Naive thymus-derived CD8-positive, alpha-beta T cell (primary cell): ENCODE data around the gene EIF4B. TPM values are rescaled to one million over a fixed set of nuclear protein-coding genes. Genes with fewer than 3 reads are reported as not detected.

Experiments
- ATAC-seq, 2 donors: fragments of 150-1000 bp; cut with Tn5 transposase in 1 of 2; sonication (Bioruptor Pico), chemical (Tn5 transposase) in 1 of 2; 1 replicate in 1 of 2; 2 replicates in 1 of 2; pipeline ENCODE4 v1.10.0; 2021; ENCODE audit warnings: mild to moderate bottlenecking in 2 of 2, moderate library complexity in 2 of 2
- POLR2A ChIA-PET: fragments of 350-600 bp; sonication (Branson Sonifier 250); formaldehyde crosslinking; loops from one replicate; lab custom pipeline; 2021; ENCODE audit warnings: antibody characterized with exemption; lab: Charles Lee
- DNase-seq, 10 donors: peaks; one replicate each; pipeline versions ENCODE4 v3.0.0 to v3.0.0-alpha.2; 2020 to 2022
- H3K27ac Mint-ChIP-seq, 10 donors: one replicate each; pipeline ENCODE4 v1.8.0; 2020 to 2022; ENCODE audit warnings: mild to moderate bottlenecking in 10 of 10, mixed read lengths in 10 of 10, moderate library complexity in 4 of 10, inconsistent platforms in 1 of 10
- H3K27me3 Mint-ChIP-seq, 5 donors: one replicate each; pipeline ENCODE4 v1.8.0; 2021 to 2022; ENCODE audit warnings: mixed read lengths in 5 of 5
- H3K36me3 Mint-ChIP-seq, 3 donors: one replicate each; pipeline ENCODE4 v1.8.0; 2020 to 2022; ENCODE audit warnings: mixed read lengths in 3 of 3, mild to moderate bottlenecking in 2 of 3, inconsistent platforms in 1 of 3
- H3K4me1 Mint-ChIP-seq, 4 donors: one replicate each; pipeline ENCODE4 v1.8.0; 2021 to 2022; ENCODE audit warnings: mixed read lengths in 4 of 4
- H3K4me3 Mint-ChIP-seq, 10 donors: one replicate each; pipeline ENCODE4 v1.8.0; 2020 to 2022; ENCODE audit warnings: mild to moderate bottlenecking in 10 of 10, mixed read lengths in 10 of 10, moderate library complexity in 6 of 10, inconsistent platforms in 1 of 10
- H3K9me3 Mint-ChIP-seq, 9 donors: one replicate each; pipeline ENCODE4 v1.8.0; 2020 to 2022; ENCODE audit warnings: mixed read lengths in 9 of 9, mild to moderate bottlenecking in 3 of 9, inconsistent platforms in 1 of 9, moderate library complexity in 1 of 9
- polyA plus RNA-seq, 3 donors: library from polyadenylated mRNA; unstranded; fragments of 300-500 nt; fragmentation: Illumina TruSeq; gene quantifications; one replicate each; pipeline ENCODE4 v1.2.3, GENCODE V29; 2021
- total RNA-seq, 8 experiments: library from RNA in 2 of 8; stranded (reverse) in 2 of 8; gene quantifications; one replicate each; pipeline ENCODE4 v1.2.3 and lab custom pipeline; 2021 to 2026

EIF4B gene
- total RNA-seq (100 to 1,000 TPM; 752 to 804 TPM), polyA plus RNA-seq (100 to 1,000 TPM; 116 to 146 (median 124) TPM), total RNA-seq (lab: John Stamatoyannopoulos, UW) (1,495 to 1,844 (median 1,602) reads per million in 6 experiments)

- peaks cover 0 to 2% (median 0%) of the 10 kb centered on the region in 9 donors for H3K9me3 Mint-ChIP-seq
- DNase-seq (peak; percentile 95 to 100 (median 99)), ATAC-seq (peak; percentile 91 to 93)
- peaks cover 0 to 17% (median 4%) of the 10 kb centered on the region in 3 donors for H3K36me3 Mint-ChIP-seq
- peaks cover 20 to 56% (median 51%) of the 10 kb centered on the region in 4 donors for H3K4me1 Mint-ChIP-seq
- POLR2A ChIA-PET, result interaction anchor here (0.6 to 2.0 kb wide), 16 partner anchors 21 to 1274 kb away, joined by 3 to 20 read pairs (median 4); partner anchors contain the start of genes AAAS, CSAD, HNRNPA1 and PRR13
- H3K4me3 Mint-ChIP-seq, result peak within 1 kb of the TSS; percentile 96 to 100 (median 98)
- H3K27ac Mint-ChIP-seq, result peak within 1 kb of the TSS; percentile 96 to 99 (median 99)
- H3K27me3 Mint-ChIP-seq, result peaks cover 0 to 3% (median 0%) of the 10 kb centered on the region in 5 donors
Measured at GRCh38 chr12:53005986-53006809, at the start of gene EIF4B. Gene EIF4B, plus strand, starts transcription at chr12:53006456. Its CDS starts 28 bp downstream, at chr12:53006484.

- H3K27ac Mint-ChIP-seq, result peak overlapping the region in 3 of 10 donors; percentile 21 to 77 (median 56)
- peaks cover 0 to 8% (median 1%) of the 10 kb centered on the region in 4 donors for H3K4me1 Mint-ChIP-seq
- DNase-seq, result peak in 1 of 10 donors; percentile 11
- H3K4me3 Mint-ChIP-seq, result no peak overlapping the region
- POLR2A ChIA-PET, result interaction anchor here (0.6 to 1.0 kb wide), 2 partner anchors 10 to 14 kb away, joined by 3 read pairs; no protein-coding TSS in a partner anchor
- ATAC-seq, result peak; percentile 47 to 49
- no peaks in the 10 kb centered on the region for H3K36me3 Mint-ChIP-seq
- no peaks in the 10 kb centered on the region for H3K9me3 Mint-ChIP-seq
- peaks cover 0 to 10% (median 4%) of the 10 kb centered on the region in 5 donors for H3K27me3 Mint-ChIP-seq
Measured at GRCh38 chr12:52956987-52957386, 49.3 kb upstream of the EIF4B start.

- Mint-ChIP-seq H3K27me3 (peaks cover 6 to 36% (median 26%) of the 10 kb centered on the region in 5 donors), H3K27ac (peak overlapping the region in 1 of 10 donors; percentile 4), H3K9me3 (no peaks in the 10 kb centered on the region), H3K4me3 (no peak overlapping the region), H3K4me1 (no peaks in the 10 kb centered on the region), H3K36me3 (no peaks in the 10 kb centered on the region)
- DNase-seq, result no peak
- POLR2A ChIA-PET, result no interaction called here
- ATAC-seq, result no peak
Measured at GRCh38 chr12:52964556-52965336, 41.5 kb upstream of the EIF4B start.

- ATAC-seq, result no peak
- Mint-ChIP-seq H3K27me3 (peaks cover 6 to 36% (median 24%) of the 10 kb centered on the region in 5 donors), H3K36me3 (no peaks in the 10 kb centered on the region)
Measured at GRCh38 chr12:52965337-52965731, 40.9 kb upstream of the EIF4B start.

GRCh38 chr12:52969166-52969795 is 37.0 kb upstream of the EIF4B start:
- Mint-ChIP-seq H3K4me3 (no peak overlapping the region), H3K27ac (no peak overlapping the region), H3K4me1 (no peaks in the 10 kb centered on the region), H3K36me3 (no peaks in the 10 kb centered on the region), H3K9me3 (no peaks in the 10 kb centered on the region), H3K27me3 (peaks cover 4 to 24% (median 15%) of the 10 kb centered on the region in 5 donors)
- ATAC-seq (no peak), DNase-seq (no peak)
- POLR2A ChIA-PET, result no interaction called here

More at GRCh38 chr12:52965337-52965731, 40.9 kb upstream of the EIF4B start:
- H3K9me3 Mint-ChIP-seq, result no peaks in the 10 kb centered on the region
- no peak for DNase-seq
- no peak overlapping the region for H3K27ac Mint-ChIP-seq
- POLR2A ChIA-PET, result no interaction called here
- no peaks in the 10 kb centered on the region for H3K4me1 Mint-ChIP-seq
- no peak overlapping the region for H3K4me3 Mint-ChIP-seq

- Mint-ChIP-seq H3K36me3 (no peaks in the 10 kb centered on the region), H3K27me3 (peaks cover 4 to 19% (median 11%) of the 10 kb centered on the region in 5 donors), H3K27ac (no peak overlapping the region), H3K9me3 (no peaks in the 10 kb centered on the region), H3K4me3 (no peak overlapping the region), H3K4me1 (no peaks in the 10 kb centered on the region)
- ATAC-seq, result no peak
- POLR2A ChIA-PET, result no interaction called here
- DNase-seq, result no peak
Measured at GRCh38 chr12:52969828-52970569, 36.3 kb upstream of the EIF4B start.

- Mint-ChIP-seq H3K4me3 (no peak overlapping the region), H3K27me3 (peaks cover 4 to 21% (median 15%) of the 10 kb centered on the region in 5 donors), H3K4me1 (no peaks in the 10 kb centered on the region), H3K36me3 (no peaks in the 10 kb centered on the region), H3K27ac (no peak overlapping the region), H3K9me3 (no peaks in the 10 kb centered on the region)
- POLR2A ChIA-PET, result interaction anchor here (0.8 kb wide), 2 partner anchors 15 to 406 kb away, joined by 3 to 5 read pairs; no protein-coding TSS in a partner anchor
- DNase-seq (no peak), ATAC-seq (no peak)
Measured at GRCh38 chr12:52971679-52972329, 34.5 kb upstream of the EIF4B start.

- DNase-seq (no peak), ATAC-seq (no peak)
- H3K4me3 Mint-ChIP-seq, result no peak overlapping the region
- peaks cover 11 to 45% (median 22%) of the 10 kb centered on the region in 5 donors for H3K27me3 Mint-ChIP-seq
- H3K9me3 Mint-ChIP-seq, result no peaks in the 10 kb centered on the region
- POLR2A ChIA-PET, result no interaction called here
- H3K4me1 Mint-ChIP-seq, result no peaks in the 10 kb centered on the region
- H3K27ac Mint-ChIP-seq, result no peak overlapping the region
- H3K36me3 Mint-ChIP-seq, result no peaks in the 10 kb centered on the region
Measured at GRCh38 chr12:52975204-52975603, 31.1 kb upstream of the EIF4B start.

GRCh38 chr12:52975820-52976573 is 30.3 kb upstream of the EIF4B start:
- no peak for DNase-seq
- Mint-ChIP-seq H3K27ac (no peak overlapping the region), H3K4me1 (peaks cover 0 to 3% (median under 1%) of the 10 kb centered on the region in 4 donors), H3K4me3 (no peak overlapping the region), H3K36me3 (no peaks in the 10 kb centered on the region), H3K9me3 (no peaks in the 10 kb centered on the region), H3K27me3 (peaks cover 18 to 53% (median 27%) of the 10 kb centered on the region in 5 donors)
- ATAC-seq, result no peak
- POLR2A ChIA-PET, result no interaction called here

- Mint-ChIP-seq H3K27me3 (peaks cover 19 to 54% (median 27%) of the 10 kb centered on the region in 5 donors), H3K4me1 (peaks cover 0 to 3% (median 1%) of the 10 kb centered on the region in 4 donors), H3K27ac (no peak overlapping the region), H3K9me3 (no peaks in the 10 kb centered on the region), H3K36me3 (no peaks in the 10 kb centered on the region), H3K4me3 (no peak overlapping the region)
- ATAC-seq, result no peak
- POLR2A ChIA-PET, result no interaction called here
- no peak for DNase-seq
Measured at GRCh38 chr12:52976574-52977071, 29.6 kb upstream of the EIF4B start.
